H1 (cell line): ENCODE data around the gene ECSIT. TPM values are rescaled to one million over a fixed set of nuclear protein-coding genes. Genes with fewer than 3 reads are reported as not detected.

Experiments used
- EGR1 ChIP-seq: IDR thresholded peaks from 2 replicates; pipeline ENCODE4 v1.6.1; 2011; ENCODE audit warnings: low read depth, low read length, borderline replicate concordance
- NRF1 ChIP-seq: IDR thresholded peaks from 2 replicates; pipeline ENCODE4 v1.6.1; 2011; ENCODE audit warnings: mild to moderate bottlenecking, low read depth, low read length, improper control_type of control experiment
- SP1 ChIP-seq: IDR thresholded peaks from 2 replicates; pipeline ENCODE4 v1.6.1; 2011; ENCODE audit warnings: low read depth, low read length
- TAF1 ChIP-seq: IDR thresholded peaks from 2 replicates; pipeline ENCODE4 v1.6.1; 2011; ENCODE audit warnings: mild to moderate bottlenecking, low read depth, low read length
- polyA plus RNA-seq, 7 experiments: library from polyadenylated mRNA; depleted of rRNA in 3 of 7; stranded (reverse) in 5 of 7; unstranded in 2 of 7; fragments of >200 nt in 5 of 7; fragments of 200-250 nt in 2 of 7; gene quantifications; 1 replicate in 5 of 7; 2 replicates in 1 of 7; 4 replicates in 1 of 7; pipeline versions ENCODE4 v1.2.1 to v1.2.3, GENCODE V29; 2011 to 2013; ENCODE audit warnings: missing spikeins in 2 of 7, mixed read lengths in 2 of 7
- total RNA-seq: library from RNA; stranded (reverse); fragmentation: NEBNext Ultra II Directional; extraction: Animal tissue kit (Norgen Biotek cat#: 25700); gene quantifications from 2 replicates; pipeline ENCODE4 v1.2.1, GENCODE V29; 2021

ECSIT gene
- total and polyA plus RNA-seq, 2 of the 8 experiments (the other 6 are each of a cell fraction or from before 2014, with no cell fraction given), result 55.7 to 74.1 TPM

- no peak for TF ChIP-seq NRF1
- no peak for TF ChIP-seq TAF1
- no peak for TF ChIP-seq SP1
- TF ChIP-seq EGR1, result no peak
- TF ChIP-seq, all 59 proteins: peak for 0
Measured at GRCh38 chr19:11534538-11534937, 5.6 kb upstream of the ECSIT start (continued).
